Gastrocnemius medialis (tissue), 4 donors: ENCODE data around the gene PEX12. TPM values are rescaled to one million over a fixed set of nuclear protein-coding genes. Genes with fewer than 3 reads are reported as not detected.
"Not testable (repeated sequence)": the region's sequence is repeated elsewhere in the genome, so short reads cannot be mapped to it uniquely, and the experiment has no call there.

ENCODE experiments used
- ATAC-seq, 2 donors: fragments of 150-250 bp; one replicate each; pipeline ENCODE4 v1.9.1; 2016
- DNase-seq, 2 donors: peaks; one replicate each; pipeline ENCODE4 v3.0.0-alpha.2; 2019
- H3K27ac ChIP-seq, 4 donors: fragments of 200-600 bp; sonication (generic); 1 replicate in 1 of 4; 2 replicates in 3 of 4; pipeline ENCODE4 v1.5.1; 2016 to 2018; ENCODE audit warnings: mild to moderate bottlenecking in 2 of 4, moderate library complexity in 1 of 4
- H3K27me3 ChIP-seq, 3 donors: fragments of 200-600 bp; sonication (generic) in 2 of 3; 1 replicate in 1 of 3; 2 replicates in 2 of 3; pipeline versions ENCODE4 v1.5.1 to v1.6.0; 2016 to 2019; ENCODE audit warnings: mild to moderate bottlenecking in 1 of 3, moderate library complexity in 1 of 3
- H3K36me3 ChIP-seq, 2 donors: fragments of 200-600 bp; sonication (generic) in 1 of 2; one replicate each; pipeline ENCODE4 v1.5.1; 2017 to 2018
- H3K4me1 ChIP-seq, 2 donors: fragments of 200-600 bp; sonication (generic) in 1 of 2; one replicate each; pipeline ENCODE4 v1.5.1; 2016 to 2017; ENCODE audit warnings: mild to moderate bottlenecking in 2 of 2
- H3K4me3 ChIP-seq, 4 donors: fragments of 200-600 bp; sonication (generic) in 3 of 4; 1 replicate in 1 of 4; 2 replicates in 3 of 4; pipeline ENCODE4 v1.5.1; 2016 to 2019; ENCODE audit warnings: mild to moderate bottlenecking in 2 of 4
- H3K9me3 ChIP-seq, 3 donors: fragments of 200-600 bp; sonication (generic) in 2 of 3; 1 replicate in 1 of 3; 2 replicates in 2 of 3; pipeline ENCODE4 v1.5.1; 2016 to 2019
- POLR2A ChIP-seq, 2 donors: fragments of 450-650 bp; IDR thresholded peaks; one replicate each; pipeline ENCODE4 v1.6.1; 2017; ENCODE audit warnings: antibody characterized with exemption in 2 of 2, mild to moderate bottlenecking in 2 of 2, moderate library complexity in 2 of 2
- in situ Hi-C, 4 donors: fragments of 200-750 bp; cut with MboI; loops; one replicate each; pipeline versions ENCODE4 v1.15.0 to v1.8.0; 2017; ENCODE audit warnings: low sequenced_read_pairs in 4 of 4
- intact Hi-C: fragments of 100-400 bp; cut with DNase I; formaldehyde crosslinking; loops from one replicate; pipeline ENCODE4 v1.15.1; 2023; ENCODE audit warnings: low total_unique reads
- total RNA-seq, 4 donors: library from RNA; depleted of rRNA; stranded (reverse); fragments of >200 nt; gene quantifications; one replicate each; pipeline versions ENCODE4 v1.1.0 to v1.2.3, GENCODE V29; 2016
- TF ChIP-seq, protein P1 (sequence below), 5 experiments: fragments of 450-650 bp in 3 of 5; fragments of 200-600 bp in 2 of 5; sonication (generic) in 2 of 5; IDR thresholded peaks in 4 of 5; conservative IDR thresholded peaks in 1 of 5; 1 replicate in 4 of 5; 2 replicates in 1 of 5; pipeline ENCODE4 v1.5.1; 2016 to 2019; ENCODE audit warnings: antibody characterized with exemption in 5 of 5, mild to moderate bottlenecking in 3 of 5, moderate library complexity in 3 of 5

PEX12 gene
- total RNA-seq, 4 donors from 2014 or later, result 4.4 to 14.2 (median 6.2) TPM

DNA sequence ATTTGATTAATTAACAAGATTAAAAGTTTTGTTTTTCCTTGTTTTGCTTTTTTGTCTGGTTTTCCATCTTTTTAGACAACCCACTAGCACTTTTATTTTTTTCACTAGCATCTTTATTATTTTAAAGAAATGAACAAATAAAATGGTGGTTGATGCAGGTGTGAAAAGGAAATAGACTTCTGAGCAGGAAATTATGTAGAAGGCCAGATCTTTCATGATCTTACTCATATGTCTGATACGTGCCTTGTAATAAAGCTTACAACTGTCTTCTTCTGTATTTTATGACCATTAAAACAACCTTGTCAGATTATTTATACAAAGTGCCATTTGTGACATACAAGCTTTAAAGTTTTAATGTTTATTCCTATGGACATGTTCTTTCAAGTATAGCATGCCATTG is 47.2 kb downstream of the PEX12 start:
- no peak overlapping the region for H3K27ac ChIP-seq
- intact Hi-C loops, result loop anchor here (5.0 to 10.0 kb wide), 2 partner anchors 99 to 386 kb away; partner anchors contain the start of genes NLE1, SLFN12 and UNC45B
- ATAC-seq, result no peak

DNA sequence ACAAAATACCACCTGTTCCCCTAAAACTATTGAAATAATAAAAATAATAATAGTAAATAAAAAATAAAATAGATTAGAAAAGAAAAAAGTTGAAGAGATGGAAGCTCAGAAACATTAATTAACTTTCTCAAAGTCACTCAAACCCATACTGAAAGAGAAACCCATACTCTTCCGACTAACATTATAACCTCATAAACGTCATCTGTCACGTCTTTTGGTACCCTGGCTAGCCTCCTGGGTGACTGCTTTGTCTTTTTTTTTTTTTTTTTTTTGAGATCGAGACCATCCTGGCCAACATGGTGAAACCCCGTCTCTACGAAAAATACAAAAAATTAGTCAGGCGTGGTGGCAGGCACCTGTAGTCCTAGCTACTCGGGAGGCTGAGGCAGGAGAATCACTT is 48.5 kb downstream of the PEX12 start:
- no peaks in the 10 kb centered on the region for H3K27me3 ChIP-seq
- DNase-seq (no peak), ATAC-seq (no peak)
- TF ChIP-seq POLR2A (IDR thresholded peaks at IDR 0.05), result no peak
- TF ChIP-seq, protein P1, sequence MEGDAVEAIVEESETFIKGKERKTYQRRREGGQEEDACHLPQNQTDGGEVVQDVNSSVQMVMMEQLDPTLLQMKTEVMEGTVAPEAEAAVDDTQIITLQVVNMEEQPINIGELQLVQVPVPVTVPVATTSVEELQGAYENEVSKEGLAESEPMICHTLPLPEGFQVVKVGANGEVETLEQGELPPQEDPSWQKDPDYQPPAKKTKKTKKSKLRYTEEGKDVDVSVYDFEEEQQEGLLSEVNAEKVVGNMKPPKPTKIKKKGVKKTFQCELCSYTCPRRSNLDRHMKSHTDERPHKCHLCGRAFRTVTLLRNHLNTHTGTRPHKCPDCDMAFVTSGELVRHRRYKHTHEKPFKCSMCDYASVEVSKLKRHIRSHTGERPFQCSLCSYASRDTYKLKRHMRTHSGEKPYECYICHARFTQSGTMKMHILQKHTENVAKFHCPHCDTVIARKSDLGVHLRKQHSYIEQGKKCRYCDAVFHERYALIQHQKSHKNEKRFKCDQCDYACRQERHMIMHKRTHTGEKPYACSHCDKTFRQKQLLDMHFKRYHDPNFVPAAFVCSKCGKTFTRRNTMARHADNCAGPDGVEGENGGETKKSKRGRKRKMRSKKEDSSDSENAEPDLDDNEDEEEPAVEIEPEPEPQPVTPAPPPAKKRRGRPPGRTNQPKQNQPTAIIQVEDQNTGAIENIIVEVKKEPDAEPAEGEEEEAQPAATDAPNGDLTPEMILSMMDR (IDR thresholded peaks at IDR 0.05 in 4 of 5, conservative IDR thresholded peaks at IDR 0.05 in 1 of 5), result no peak
- no peaks in the 10 kb centered on the region for H3K9me3 ChIP-seq
- intact Hi-C loops (loop anchor here (5.0 to 10.0 kb wide), 2 partner anchors 98 to 385 kb away; partner anchors contain the start of genes NLE1, SLFN12 and UNC45B), in situ Hi-C loops (loop anchor here in 3 of 4 donors (5.0 to 25.0 kb wide), 3 partner anchors 93 to 355 kb away; partner anchors contain the start of genes SLFN12 (in 1 of the 3) and SLFN13 (in 1 of the 3))
- H3K4me3 ChIP-seq, result no peak overlapping the region
- H3K27ac ChIP-seq, result no peak overlapping the region
- H3K4me1 ChIP-seq, result no peaks in the 10 kb centered on the region
- no peaks in the 10 kb centered on the region for H3K36me3 ChIP-seq

More for the DNA sequence above, 47.2 kb downstream of the PEX12 start:
- H3K9me3 ChIP-seq, result no peaks in the 10 kb centered on the region
- in situ Hi-C loops, result loop anchor here in 3 of 4 donors (5.0 to 25.0 kb wide), 3 partner anchors 94 to 356 kb away; partner anchors contain the start of genes SLFN12 (in 1 of the 3) and SLFN13 (in 1 of the 3)
- TF ChIP-seq, protein P1 (IDR thresholded peaks at IDR 0.05 in 4 of 5, conservative IDR thresholded peaks at IDR 0.05 in 1 of 5), result no peak
- TF ChIP-seq POLR2A (IDR thresholded peaks at IDR 0.05), result no peak
- no peaks in the 10 kb centered on the region for H3K27me3 ChIP-seq
- H3K36me3 ChIP-seq, result no peaks in the 10 kb centered on the region
- DNase-seq, result no peak
- no peak overlapping the region for H3K4me3 ChIP-seq
- no peaks in the 10 kb centered on the region for H3K4me1 ChIP-seq

DNA sequence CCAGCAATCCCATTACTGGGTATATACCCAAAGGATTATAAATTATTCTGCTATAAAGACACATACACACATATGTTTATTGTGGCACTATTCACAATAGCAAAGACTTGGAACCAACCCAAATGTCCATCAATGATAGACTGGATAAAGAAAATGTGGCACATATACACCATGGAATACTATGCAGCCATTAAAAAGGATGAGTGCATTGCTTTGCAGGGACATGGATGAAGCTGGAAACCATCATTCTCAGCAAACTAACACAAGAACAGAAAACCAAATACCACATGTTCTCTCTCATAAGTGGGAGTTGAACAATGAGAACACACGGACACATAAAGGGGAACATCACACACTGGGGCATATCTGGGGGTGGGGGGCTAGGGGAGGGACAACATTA is 49.0 kb downstream of the PEX12 start:
- H3K27ac ChIP-seq, DNase-seq, intact Hi-C loops, H3K9me3 ChIP-seq, H3K4me1 ChIP-seq, H3K4me3 ChIP-seq, H3K36me3 ChIP-seq, H3K27me3 ChIP-seq, ATAC-seq: not testable (repeated sequence)
- in situ Hi-C loops, result loop anchor here in 1 of 4 donors (25.0 kb wide), 1 partner anchor 92 kb away; the partner anchor contains the start of genes SLFN12 and SLFN13

Other genes with a start within 250 kb of the PEX12 start
- gene SLFN11, start 204.9 kb downstream of the PEX12 start, total RNA-seq, result 10 to 100 TPM in 2 of 4 donors, 1 to 10 TPM in 2; 8.9 to 11.8 (median 10.0) TPM
- gene SLFN12, start 146.1 kb downstream of the PEX12 start, total RNA-seq, result 1 to 10 TPM in 2 of 4 donors, under 1 TPM in 2; 0.76 to 2.2 (median 1.3) TPM
- gene SLFN13, start 129.8 kb downstream of the PEX12 start, total RNA-seq, result 1 to 10 TPM in 1 of 4 donors, under 1 TPM in 3; 0.05 to 1.2 (median 0.32) TPM
- gene SLFN12L, start 40.9 kb downstream of the PEX12 start, total RNA-seq, result under 1 TPM in 3 of 4 donors, not detected in 1; 0.10 to 0.31 (median 0.15) TPM
- gene SLFN14, start 17.8 kb downstream of the PEX12 start, total RNA-seq, result not detected
- 10 to 100 TPM; 31.3 to 48.7 (median 38.1) TPM for gene AP2B1, start 8.8 kb upstream of the PEX12 start, total RNA-seq
- 10 to 100 TPM in 2 of 4 donors, 1 to 10 TPM in 2; 4.7 to 13.8 (median 10.0) TPM for gene RASL10B, start 153.1 kb upstream of the PEX12 start, total RNA-seq
- under 1 TPM in 2 of 4 donors, not detected in 2; 0.15 to 0.75 TPM for gene GAS2L2, start 174.7 kb upstream of the PEX12 start, total RNA-seq
- not detected for gene C17orf50, start 182.3 kb upstream of the PEX12 start, total RNA-seq
- gene MMP28, start 217.1 kb upstream of the PEX12 start, total RNA-seq, result 10 to 100 TPM in 1 of 4 donors, 1 to 10 TPM in 3; 3.1 to 10.3 (median 5.9) TPM
- gene TAF15, start 230.9 kb upstream of the PEX12 start, total RNA-seq, result 10 to 100 TPM; 25.2 to 39.5 (median 31.6) TPM